PC-9 (cell line): ENCODE data around the gene AHNAK. TPM values are rescaled to one million over a fixed set of nuclear protein-coding genes. Genes with fewer than 3 reads are reported as not detected.

Experiments
- BruUV-seq: library from RNA; stranded (reverse); fragments of 400-500 nt; replicated peaks from 2 replicates; lab custom pipeline; 2021; lab: Mats Ljungman, UMichigan
- CTCF ChIA-PET: fragments of 300-600 bp; sonication (Branson Sonifier 250); formaldehyde crosslinking; loops from one replicate; lab custom pipeline; 2022; ENCODE audit warnings: antibody characterized with exemption; lab: Charles Lee
- POLR2A ChIA-PET: fragments of 300-600 bp; sonication (Branson Sonifier 250); formaldehyde crosslinking; loops from one replicate; lab custom pipeline; 2022; ENCODE audit warnings: antibody characterized with exemption; ENCODE audit not compliant: unreplicated experiment; lab: Charles Lee
- DNase-seq, 2 experiments: peaks; one replicate each; pipeline versions ENCODE4 v3.0.0 to v3.0.0-alpha.2; 2015 to 2022; ENCODE audit warnings: mixed read lengths in 1 of 2
- H2AFZ ChIP-seq: fragments of 200-600 bp; sonication (generic); 2 replicates; pipeline ENCODE4 v1.8.1; 2017; ENCODE audit warnings: antibody characterized with exemption
- H3F3A ChIP-seq: fragments of 200-600 bp; sonication (generic); 2 replicates; pipeline ENCODE4 v1.8.1; 2017; ENCODE audit warnings: antibody characterized with exemption, mild to moderate bottlenecking, low read depth; ENCODE audit not compliant: insufficient read depth
- H3K27ac ChIP-seq: fragments of 200-600 bp; sonication (generic); 2 replicates; pipeline ENCODE4 v1.6.1; 2016; ENCODE audit warnings: mixed run types
- H3K27me3 ChIP-seq: fragments of 200-600 bp; sonication (generic); 2 replicates; pipeline ENCODE4 v1.6.1; 2016; ENCODE audit warnings: low read depth, mixed run types; ENCODE audit not compliant: insufficient read depth
- H3K36me3 ChIP-seq: fragments of 200-600 bp; sonication (generic); 2 replicates; pipeline ENCODE4 v1.6.1; 2016; ENCODE audit warnings: low read depth, mixed run types
- H3K4me1 ChIP-seq: fragments of 200-600 bp; sonication (generic); replicated peaks from 2 replicates; pipeline ENCODE4 v1.6.1; 2016; ENCODE audit warnings: mixed run types; ENCODE audit not compliant: insufficient read depth
- H3K4me2 ChIP-seq: fragments of 200-600 bp; sonication (generic); 2 replicates; pipeline ENCODE4 v1.6.1; 2017; ENCODE audit warnings: mixed run types
- H3K4me3 ChIP-seq: fragments of 200-600 bp; sonication (generic); 2 replicates; pipeline ENCODE4 v1.6.1; 2016; ENCODE audit warnings: mixed run types
- H3K79me2 ChIP-seq: fragments of 200-600 bp; sonication (generic); 2 replicates; pipeline ENCODE4 v1.6.1; 2017; ENCODE audit warnings: low read depth, mixed run types
- H3K9me2 ChIP-seq: fragments of 200-600 bp; sonication (generic); 2 replicates; pipeline ENCODE4 v1.8.1; 2017; ENCODE audit warnings: mild to moderate bottlenecking; ENCODE audit not compliant: insufficient read depth
- H3K9me3 ChIP-seq: fragments of 200-600 bp; sonication (generic); 2 replicates; pipeline ENCODE4 v1.8.1; 2016; ENCODE audit warnings: low read depth; ENCODE audit not compliant: insufficient read depth
- H4K20me1 ChIP-seq: fragments of 200-600 bp; sonication (generic); 2 replicates; pipeline ENCODE4 v1.8.1; 2017; ENCODE audit not compliant: insufficient read depth
- CTCF ChIP-seq: fragments of 200-600 bp; sonication (generic); conservative IDR thresholded peaks from 2 replicates; pipeline ENCODE4 v1.6.1; 2017; ENCODE audit warnings: mixed run types, antibody characterized with exemption, mild to moderate bottlenecking, moderate library complexity
- EZH2 ChIP-seq: fragments of 200-600 bp; sonication (generic); IDR thresholded peaks from 2 replicates; pipeline ENCODE4 v1.8.0; 2017; ENCODE audit warnings: antibody characterized with exemption, low read depth
- intact Hi-C: fragments of 100-400 bp; cut with micrococcal nuclease; formaldehyde crosslinking; loops from one replicate; pipeline ENCODE4 v1.10.0; 2022; ENCODE audit not compliant: unreplicated experiment
- total RNA-seq: library from RNA; stranded (reverse); gene quantifications from 2 replicates; pipeline ENCODE4 v1.2.3, GENCODE V29; 2021

The AHNAK gene
- total RNA-seq, 1 experiment from 2014 or later = 632 TPM

DNA sequence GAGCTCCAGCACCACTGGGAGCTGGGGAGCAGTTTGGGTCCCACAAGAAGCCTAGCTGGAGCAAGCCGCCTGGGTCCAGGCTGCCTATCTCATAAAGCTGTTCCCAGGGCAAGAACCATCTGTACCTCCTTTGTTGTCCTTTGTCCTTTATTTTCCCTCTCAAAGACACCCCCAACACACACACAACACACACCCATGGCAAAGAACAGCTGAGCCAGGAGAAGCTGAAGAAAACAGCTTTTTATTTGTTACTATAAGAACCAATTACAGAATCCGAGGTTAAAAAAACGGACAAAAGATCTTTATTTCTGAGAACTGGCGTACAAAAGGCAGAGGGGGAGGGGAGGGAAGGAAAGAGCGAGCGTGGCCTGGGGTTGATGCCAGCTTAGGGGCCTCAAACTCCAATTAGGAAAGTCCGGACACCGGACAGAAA is 46.4 kb upstream of the AHNAK start:
- no peaks in the 10 kb centered on the region for H4K20me1 ChIP-seq
- intact Hi-C loops = loop anchor here (2.0 to 5.0 kb wide), 5 partner anchors 41 to 270 kb away; partner anchors contain the start of genes C11orf98, CSKMT, HNRNPUL2 and POLR2G
- H3K36me3 ChIP-seq = peaks cover 16% of the 10 kb centered on the region
- peak overlapping the region; percentile 91 for H3K4me2 ChIP-seq
- peaks cover 66% of the 10 kb centered on the region for H3F3A ChIP-seq
- BruUV-seq = no TSS peak
- no peak for DNase-seq
- no peak overlapping the region for H2AFZ ChIP-seq
- no peaks in the 10 kb centered on the region for H3K9me2 ChIP-seq
- ChIA-PET CTCF (interaction anchor here (0.6 to 0.7 kb wide), 3 partner anchors 82 to 270 kb away, joined by 3 to 8 read pairs (median 8); no protein-coding TSS in a partner anchor), POLR2A (no interaction called here)
- TF ChIP-seq CTCF = no peak
- no peak for TF ChIP-seq EZH2
- peak overlapping the region; percentile 56; the same call in 1 of the 2 replicates for H3K27ac ChIP-seq
- no peaks in the 10 kb centered on the region for H3K27me3 ChIP-seq
- H3K4me1 ChIP-seq = peaks cover 29% of the 10 kb centered on the region
- no peaks in the 10 kb centered on the region for H3K9me3 ChIP-seq
- H3K4me3 ChIP-seq = no peak overlapping the region
- H3K79me2 ChIP-seq = peaks cover 32% of the 10 kb centered on the region

GRCh38 chr11:62592146-62592815 is 45.7 kb upstream of the AHNAK start:
- TSS peak; percentile 99 for BruUV-seq
- Histone ChIP-seq H3F3A (peaks cover 59% of the 10 kb centered on the region), H3K4me1 (peaks cover 29% of the 10 kb centered on the region), H3K79me2 (peaks cover 37% of the 10 kb centered on the region), H3K4me2 (peak overlapping the region; percentile 91), H4K20me1 (no peaks in the 10 kb centered on the region), H3K9me3 (no peaks in the 10 kb centered on the region), H3K4me3 (peak overlapping the region; percentile 61), H2AFZ (peak overlapping the region; percentile 82), H3K36me3 (peaks cover 11% of the 10 kb centered on the region), H3K27me3 (no peaks in the 10 kb centered on the region), H3K9me2 (no peaks in the 10 kb centered on the region), H3K27ac (peak overlapping the region; percentile 56)
- ChIA-PET POLR2A (interaction anchor here (0.5 to 2.1 kb wide), 21 partner anchors 9 to 953 kb away, joined by 3 to 55 read pairs (median 7); partner anchors contain the start of genes AHNAK, B3GAT3, C11orf98 and CSKMT), CTCF (interaction anchor here (0.5 to 1.8 kb wide), 12 partner anchors 18 to 615 kb away, joined by 3 to 9 read pairs (median 5); partner anchors contain the start of genes B3GAT3, EEF1G, SLC3A2 and ZBTB3)
- no peak for DNase-seq
- no peak for TF ChIP-seq CTCF
- no peak for TF ChIP-seq EZH2
- intact Hi-C loops = loop anchor here (2.0 to 5.0 kb wide), 5 partner anchors 40 to 271 kb away; partner anchors contain the start of genes C11orf98, CSKMT, HNRNPUL2 and POLR2G

DNA sequence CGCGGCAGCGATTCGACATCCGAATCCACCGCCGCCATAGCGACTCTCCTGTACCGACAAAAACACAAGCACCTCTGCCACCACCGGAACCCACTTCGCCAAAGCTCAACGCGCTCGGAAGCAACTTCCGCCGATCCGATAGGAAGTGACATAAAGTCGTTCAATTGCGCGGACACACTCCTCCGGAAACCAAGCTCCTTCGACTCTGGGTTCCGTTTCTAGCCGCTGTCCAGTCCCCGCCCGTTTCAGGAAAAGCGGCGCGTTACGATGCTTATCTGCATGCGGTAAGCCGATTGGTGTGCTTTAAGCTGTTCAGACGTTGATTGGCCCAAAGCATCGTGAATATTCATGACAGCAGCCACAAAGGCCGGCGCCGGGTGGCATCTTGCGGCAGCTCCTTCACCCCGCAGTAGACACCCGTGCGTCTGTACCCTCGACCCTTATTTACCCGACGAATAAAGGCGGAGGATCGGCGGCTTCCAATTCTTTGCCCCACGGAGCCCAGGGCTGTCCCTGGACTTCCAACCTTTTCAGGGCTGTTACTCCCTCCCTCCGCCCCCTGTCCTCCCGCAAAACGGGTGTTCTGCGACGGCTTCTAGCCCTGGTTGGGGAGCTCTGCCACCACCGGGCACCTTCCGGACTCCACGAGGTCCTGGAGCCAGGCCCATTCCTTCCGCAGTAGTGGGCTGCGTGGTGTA is 45.0 kb upstream of the AHNAK start, which contains the start of gene TUT1:
TSS of gene TUT1 (minus strand) at position 76 of the 698 bp plus-strand sequence. CDS start at position 38, 38 bp downstream.
- no TSS peak for BruUV-seq
- no peaks in the 10 kb centered on the region for H3K9me3 ChIP-seq
- intact Hi-C loops = loop anchor here (1.0 to 5.0 kb wide), 8 partner anchors 10 to 271 kb away; partner anchors contain the start of genes C11orf98, CSKMT, EML3 and HNRNPUL2
- H3K4me3 ChIP-seq = peak within 1 kb of the TSS; percentile 84
- H3K27me3 ChIP-seq = no peaks in the 10 kb centered on the region
- peak within 1 kb of the TSS; percentile 83 for H2AFZ ChIP-seq
- peaks cover 35% of the 10 kb centered on the region for H3K79me2 ChIP-seq
- DNase-seq = peak; percentile 98 to 100
- H3K4me1 ChIP-seq = peaks cover 29% of the 10 kb centered on the region
- H3K9me2 ChIP-seq = no peaks in the 10 kb centered on the region
- CTCF ChIA-PET = interaction anchor here (0.5 to 1.8 kb wide), 15 partner anchors 18 to 1343 kb away, joined by 3 to 9 read pairs (median 6); partner anchors contain the start of genes B3GAT3, EEF1G, LBHD1 and SLC3A2
- no peak for TF ChIP-seq EZH2
- no peak for TF ChIP-seq CTCF
- H3F3A ChIP-seq = peaks cover 53% of the 10 kb centered on the region
- POLR2A ChIA-PET = interaction anchor here (0.5 to 2.1 kb wide), 31 partner anchors 9 to 1654 kb away, joined by 3 to 55 read pairs (median 6); partner anchors contain the start of genes AHNAK, B3GAT3, C11orf98 and CSKMT
- H3K27ac ChIP-seq = peak within 1 kb of the TSS; percentile 61
- peak within 1 kb of the TSS; percentile 92 for H3K4me2 ChIP-seq
- H3K36me3 ChIP-seq = peaks cover 11% of the 10 kb centered on the region; the same call in 1 of the 2 replicates
- H4K20me1 ChIP-seq = no peaks in the 10 kb centered on the region
